H1 (cell line): ENCODE results near the gene VWCE. TPM values are rescaled to one million over a fixed set of nuclear protein-coding genes. Genes with fewer than 3 reads are reported as not detected.

Experiments used
- CTCF ChIA-PET: fragments of 300-600 bp; sonication (Branson Sonifier 250); formaldehyde crosslinking; loops from one replicate; lab custom pipeline; 2021; ENCODE audit not compliant: partially characterized antibody; lab: Charles Lee
- POLR2A ChIA-PET: fragments of 300-600 bp; sonication (Branson Sonifier 250); formaldehyde crosslinking; loops from one replicate; lab custom pipeline; 2021; ENCODE audit warnings: inconsistent platforms; ENCODE audit not compliant: partially characterized antibody; lab: Charles Lee
- DNase-seq, 2 experiments: peaks; one replicate each; pipeline versions ENCODE4 v3.0.0 to v3.0.0-alpha.2; 2010 to 2022; ENCODE audit warnings: low spot score in 2 of 2, low read depth in 1 of 2, mixed read lengths in 1 of 2
- FAIRE-seq: peaks from 2 replicates; lab custom pipeline; 2011; peaks lifted over from hg19 to GRCh38; lab: Jason Lieb, UNC
- H2AFZ ChIP-seq: 2 replicates; pipeline ENCODE4 v1.8.1; 2012; ENCODE audit warnings: low read length, inconsistent platforms
- H2AK5ac ChIP-seq: 2 replicates; pipeline ENCODE4 v1.6.1; 2013; ENCODE audit warnings: low read depth, low read length
- H2BK120ac ChIP-seq: replicated peaks from 2 replicates; pipeline ENCODE3; 2013; ENCODE audit warnings: low read depth, low read length, inconsistent platforms
- H2BK12ac ChIP-seq: 2 replicates; pipeline ENCODE4 v1.6.1; 2013; ENCODE audit warnings: low read depth, low read length
- H2BK15ac ChIP-seq: 2 replicates; pipeline ENCODE4 v1.6.1; 2013; ENCODE audit warnings: low read length
- H2BK20ac ChIP-seq: 2 replicates; pipeline ENCODE4 v1.6.1; 2013; ENCODE audit warnings: low read length
- H2BK5ac ChIP-seq: 2 replicates; pipeline ENCODE4 v1.6.1; 2013; ENCODE audit warnings: low read depth, low read length
- H3K14ac ChIP-seq: 2 replicates; pipeline ENCODE4 v1.6.1; 2013; ENCODE audit warnings: inconsistent platforms; ENCODE audit not compliant: insufficient read length
- H3K18ac ChIP-seq: 2 replicates; pipeline ENCODE4 v1.6.1; 2013; ENCODE audit warnings: low read length; ENCODE audit errors: extremely low read depth
- H3K23ac ChIP-seq: 2 replicates; pipeline ENCODE4 v1.6.1; 2013; ENCODE audit warnings: inconsistent platforms; ENCODE audit not compliant: insufficient read length
- H3K23me2 ChIP-seq: 2 replicates; pipeline ENCODE4 v1.6.1; 2013; ENCODE audit warnings: low read depth, low read length
- H3K27ac ChIP-seq: 2 replicates; pipeline ENCODE4 v1.6.1; 2011; ENCODE audit warnings: low read depth, low read length, inconsistent platforms
- H3K27me3 ChIP-seq, 4 experiments: replicated peaks in 1 of 4; 1 replicate in 1 of 4; 2 replicates in 3 of 4; pipeline versions ENCODE4 v1.6.1 to v1.8.1; 2011 to 2013; ENCODE audit warnings: low read length in 3 of 4, mild to moderate bottlenecking in 3 of 4, inconsistent platforms in 2 of 4, mixed read lengths in 2 of 4, moderate library complexity in 1 of 4; ENCODE audit not compliant: control insufficient read depth in 3 of 4, insufficient read depth in 3 of 4; ENCODE audit errors: extremely low read depth in 1 of 4
- H3K36me3 ChIP-seq, 4 experiments: 2 replicates each; pipeline versions ENCODE4 v1.6.1 to v1.8.1; 2011 to 2013; ENCODE audit warnings: mild to moderate bottlenecking in 4 of 4, low read length in 3 of 4, moderate library complexity in 2 of 4, control low read depth in 1 of 4, inconsistent platforms in 1 of 4; ENCODE audit not compliant: insufficient read depth in 4 of 4, control insufficient read depth in 2 of 4
- H3K4ac ChIP-seq: replicated peaks from 2 replicates; pipeline ENCODE3; 2013; ENCODE audit warnings: low read length, low read depth, mixed read lengths, inconsistent platforms; ENCODE audit not compliant: insufficient read length
- H3K4me1 ChIP-seq, 4 experiments: replicated peaks in 1 of 4; 1 replicate in 1 of 4; 2 replicates in 3 of 4; pipeline versions ENCODE4 v1.6.1 to v1.8.1; 2011 to 2013; ENCODE audit warnings: low read length in 3 of 4, inconsistent platforms in 2 of 4, mixed read lengths in 1 of 4; ENCODE audit not compliant: insufficient read depth in 4 of 4, control insufficient read depth in 3 of 4
- H3K4me2 ChIP-seq, 2 experiments: 2 replicates each; pipeline versions ENCODE4 v1.6.1 to v1.8.1; 2011 to 2013; ENCODE audit warnings: low read depth in 2 of 2, low read length in 2 of 2, control low read depth in 1 of 2, inconsistent platforms in 1 of 2, mild to moderate bottlenecking in 1 of 2; ENCODE audit not compliant: insufficient read depth in 1 of 2
- H3K4me3 ChIP-seq, 4 experiments: fragments of 200-600, 300-600 bp in 1 of 4; sonication (generic), shearing (Covaris generic), sonication (Bioruptor Twin) in 1 of 4; 2 replicates each; pipeline versions ENCODE4 v1.5.1 to v1.8.1; 2011 to 2016; ENCODE audit warnings: low read length in 4 of 4, low read depth in 3 of 4, control low read depth in 2 of 4, inconsistent platforms in 2 of 4, mild to moderate bottlenecking in 2 of 4, mixed read lengths in 1 of 4, moderate library complexity in 1 of 4; ENCODE audit not compliant: insufficient read depth in 2 of 4; ENCODE audit errors: extremely low read depth in 1 of 4
- H3K56ac ChIP-seq: replicated peaks from 2 replicates; pipeline ENCODE3; 2013; ENCODE audit warnings: low read depth, mild to moderate bottlenecking, mixed read lengths, low read length, inconsistent platforms; ENCODE audit not compliant: insufficient read length
- H3K79me1 ChIP-seq: 2 replicates; pipeline ENCODE4 v1.6.1; 2013; ENCODE audit warnings: low read depth, low read length, control low read depth
- H3K79me2 ChIP-seq, 2 experiments: 2 replicates each; pipeline versions ENCODE4 v1.6.1 to v1.8.1; 2012 to 2013; ENCODE audit warnings: low read length in 2 of 2, mild to moderate bottlenecking in 2 of 2, inconsistent platforms in 1 of 2; ENCODE audit not compliant: insufficient read depth in 2 of 2, control insufficient read depth in 1 of 2
- H3K9ac ChIP-seq, 4 experiments: replicated peaks in 1 of 4; 1 replicate in 1 of 4; 2 replicates in 3 of 4; pipeline versions ENCODE4 v1.6.1 to v1.8.1; 2011 to 2013; ENCODE audit warnings: low read depth in 3 of 4, low read length in 3 of 4, control low read depth in 2 of 4, mild to moderate bottlenecking in 2 of 4, moderate library complexity in 2 of 4, inconsistent platforms in 1 of 4; ENCODE audit errors: extremely low read depth in 1 of 4
- H3K9me3 ChIP-seq, 2 experiments: 2 replicates each; pipeline versions ENCODE4 v1.6.1 to v1.8.1; 2012 to 2013; ENCODE audit warnings: mild to moderate bottlenecking in 2 of 2, moderate library complexity in 2 of 2, control low read depth in 1 of 2, inconsistent platforms in 1 of 2, low read depth in 1 of 2, low read length in 1 of 2, mixed read lengths in 1 of 2; ENCODE audit not compliant: insufficient read depth in 2 of 2
- H4K20me1 ChIP-seq, 2 experiments: replicated peaks in 1 of 2; 2 replicates each; pipeline versions ENCODE3 to v1.8.1; 2011 to 2013; ENCODE audit warnings: inconsistent platforms in 2 of 2, low read length in 2 of 2, mild to moderate bottlenecking in 1 of 2; ENCODE audit not compliant: insufficient read depth in 2 of 2, control insufficient read depth in 1 of 2
- H4K5ac ChIP-seq: 2 replicates; pipeline ENCODE4 v1.6.1; 2013; ENCODE audit warnings: low read length, low read depth, mixed read lengths, inconsistent platforms; ENCODE audit not compliant: insufficient read length
- H4K8ac ChIP-seq: 2 replicates; pipeline ENCODE4 v1.8.0; 2013; ENCODE audit warnings: mild to moderate bottlenecking, moderate library complexity, low read length, inconsistent platforms; ENCODE audit not compliant: insufficient read depth; ENCODE audit errors: extremely low read depth
- H4K91ac ChIP-seq: replicated peaks from 2 replicates; pipeline ENCODE3; 2013; ENCODE audit warnings: low read length, mixed read lengths, inconsistent platforms; ENCODE audit not compliant: insufficient read length
- BRCA1 ChIP-seq: IDR thresholded peaks from 2 replicates; pipeline ENCODE4 v1.6.1; 2012; ENCODE audit warnings: low read depth, low read length, improper control_type of control experiment
- CBX8 ChIP-seq: fragments of 300-800, 300-1000 bp; sonication (generic); IDR thresholded peaks from 2 replicates; pipeline ENCODE4 v1.7.1; 2016; ENCODE audit warnings: low read depth, low read length, borderline replicate concordance
- CHD1 ChIP-seq: IDR thresholded peaks from 2 replicates; pipeline ENCODE4 v1.6.1; 2012; ENCODE audit warnings: low read depth, low read length, improper control_type of control experiment
- CHD2 ChIP-seq: IDR thresholded peaks from 2 replicates; pipeline ENCODE4 v1.6.1; 2012; ENCODE audit warnings: low read length, improper control_type of control experiment
- CREB1 ChIP-seq: IDR thresholded peaks from 2 replicates; pipeline ENCODE4 v1.6.1; 2012; ENCODE audit warnings: inconsistent platforms
- CTBP2 ChIP-seq: IDR thresholded peaks from 2 replicates; pipeline ENCODE4 v1.7.0; 2011; ENCODE audit warnings: borderline replicate concordance, mild to moderate bottlenecking, moderate library complexity, mixed read lengths, low read length; ENCODE audit not compliant: insufficient read depth, insufficient read length
- FOSL1 ChIP-seq: IDR thresholded peaks from 2 replicates; pipeline ENCODE4 v1.6.1; 2011; ENCODE audit warnings: mild to moderate bottlenecking, low read depth, low read length, moderate library complexity; ENCODE audit not compliant: insufficient read depth
- GABPA ChIP-seq: IDR thresholded peaks from 2 replicates; pipeline ENCODE4 v1.6.1; 2011; ENCODE audit warnings: mild to moderate bottlenecking, low read length, moderate library complexity, borderline replicate concordance; ENCODE audit not compliant: insufficient read depth
- GTF2F1 ChIP-seq: IDR thresholded peaks from 2 replicates; pipeline ENCODE4 v1.6.1; 2012; ENCODE audit warnings: low read depth, low read length, improper control_type of control experiment, borderline replicate concordance
- RXRA ChIP-seq: IDR thresholded peaks from 2 replicates; pipeline ENCODE4 v1.6.1; 2011; ENCODE audit warnings: low read depth, mild to moderate bottlenecking, low read length, moderate library complexity; ENCODE audit not compliant: insufficient read depth
- SIRT6 ChIP-seq: IDR thresholded peaks from one replicate; pipeline ENCODE4 v1.7.1; 2012; ENCODE audit warnings: low read length, inconsistent platforms
- SP1 ChIP-seq: IDR thresholded peaks from 2 replicates; pipeline ENCODE4 v1.6.1; 2011; ENCODE audit warnings: low read depth, low read length
- TAF1 ChIP-seq: IDR thresholded peaks from 2 replicates; pipeline ENCODE4 v1.6.1; 2011; ENCODE audit warnings: mild to moderate bottlenecking, low read depth, low read length
- YY1 ChIP-seq: IDR thresholded peaks from 2 replicates; pipeline ENCODE4 v1.6.1; 2011; ENCODE audit warnings: low read depth, mild to moderate bottlenecking, low read length
- WGBS, 2 experiments: shearing (Covaris generic) in 1 of 2; methylation state at CpG; one replicate each; pipeline versions ENCODE4 v1.1.6 to v1.1.7; 2013 to 2015; ENCODE audit warnings: low lambda C conversion rate in 2 of 2, mixed read lengths in 2 of 2, inconsistent platforms in 1 of 2, low coverage in 1 of 2, missing lambda C conversion rate in 1 of 2; ENCODE audit not compliant: insufficient replicate concordance in 2 of 2, insufficient coverage in 1 of 2, insufficient read length in 1 of 2; ENCODE audit errors: extremely low coverage in 1 of 2, missing lambda C conversion rate in 1 of 2; 5-methylcytosine and 5-hydroxymethylcytosine counted together
- polyA plus RNA-seq, 7 experiments: library from polyadenylated mRNA; depleted of rRNA in 3 of 7; stranded (reverse) in 5 of 7; unstranded in 2 of 7; fragments of >200 nt in 5 of 7; fragments of 200-250 nt in 2 of 7; gene quantifications; 1 replicate in 5 of 7; 2 replicates in 1 of 7; 4 replicates in 1 of 7; pipeline versions ENCODE4 v1.2.1 to v1.2.3, GENCODE V29; 2011 to 2013; ENCODE audit warnings: missing spikeins in 2 of 7, mixed read lengths in 2 of 7
- total RNA-seq: library from RNA; stranded (reverse); fragmentation: NEBNext Ultra II Directional; extraction: Animal tissue kit (Norgen Biotek cat#: 25700); gene quantifications from 2 replicates; pipeline ENCODE4 v1.2.1, GENCODE V29; 2021
- TF ChIP-seq, protein P1 (sequence below): IDR thresholded peaks from 2 replicates; pipeline ENCODE4 v1.6.1; 2012; ENCODE audit warnings: inconsistent platforms

The VWCE gene
- total and polyA plus RNA-seq, 2 of the 8 experiments (the other 6 are each of a cell fraction or from before 2014, with no cell fraction given): 9.5 to 12.3 TPM

DNA sequence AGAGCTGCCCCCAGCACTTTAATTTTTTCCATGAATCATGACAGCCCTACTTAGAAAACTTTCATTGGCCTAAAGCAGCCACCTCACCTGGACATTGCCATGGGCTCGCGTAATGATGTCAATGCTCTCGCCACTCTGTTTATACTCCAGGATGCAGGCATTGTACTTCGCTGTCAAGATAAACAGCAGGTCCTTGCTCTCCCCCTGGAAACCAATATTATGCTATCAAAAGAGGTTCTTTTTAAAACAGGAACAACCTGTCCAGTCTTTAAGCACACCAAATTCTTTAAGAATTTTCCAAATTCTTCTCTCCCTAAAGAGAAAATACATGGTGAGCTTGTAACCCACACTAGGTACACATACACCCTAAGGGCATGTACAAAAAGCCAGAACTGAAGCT is 34.8 kb upstream of the VWCE start:
- H3K56ac ChIP-seq: no peak overlapping the region
- H3K27me3 ChIP-seq: no peaks in the 10 kb centered on the region
- no peak overlapping the region for H3K18ac ChIP-seq
- no peak for FAIRE-seq
- POLR2A ChIA-PET: interaction anchor here (0.6 to 5.7 kb wide), 7 partner anchors 32 to 74 kb away, joined by 3 to 50 read pairs (median 3); partner anchors contain the start of genes CYB561A3, TMEM138 and VWCE
- no peak overlapping the region for H2BK120ac ChIP-seq
- no peaks in the 10 kb centered on the region for H3K9me3 ChIP-seq
- H4K20me1 ChIP-seq: peaks cover 0 to 13% of the 10 kb centered on the region in 2 experiments
- H3K23ac ChIP-seq: no peak overlapping the region
- CTCF ChIA-PET: interaction anchor here (0.6 to 3.0 kb wide), 5 partner anchors 14 to 539 kb away, joined by 3 to 28 read pairs (median 3); partner anchors contain the start of gene TMEM216
- H4K91ac ChIP-seq: no peak overlapping the region
- H3K36me3 ChIP-seq: peaks cover 14 to 45% (median 39%) of the 10 kb centered on the region in 4 experiments
- H2BK20ac ChIP-seq: no peak overlapping the region
- H3K23me2 ChIP-seq: peaks cover 9% of the 10 kb centered on the region; the same call in 1 of the 2 replicates
- no peak overlapping the region for H3K27ac ChIP-seq
- no peak overlapping the region for H2AFZ ChIP-seq
- peaks cover 5 to 13% (median 7%) of the 10 kb centered on the region in 4 experiments for H3K4me1 ChIP-seq
- no peak overlapping the region for H2BK5ac ChIP-seq
- H2BK12ac ChIP-seq: no peak overlapping the region
- no peak overlapping the region for H4K8ac ChIP-seq
- DNase-seq: no peak
- H3K9ac ChIP-seq: no peak overlapping the region
- H3K4me3 ChIP-seq: no peak overlapping the region
- H4K5ac ChIP-seq: no peak overlapping the region
- no peak overlapping the region for H3K14ac ChIP-seq
- H3K79me2 ChIP-seq: peaks cover 23 to 68% of the 10 kb centered on the region in 2 experiments
- no peak overlapping the region for H2AK5ac ChIP-seq
- H3K79me1 ChIP-seq: peaks cover 11% of the 10 kb centered on the region; the same call in 1 of the 2 replicates
- H3K4ac ChIP-seq: no peak overlapping the region
- no peak overlapping the region for H3K4me2 ChIP-seq
- H2BK15ac ChIP-seq: no peak overlapping the region
- WGBS, 2 experiments: 99% methylated on average over 4 of the region's 4 CpGs; no CpG with 5 or more reads in 1 of the 2 experiments
- TF ChIP-seq SIRT6 (no peak), GTF2F1 (no peak), BRCA1 (no peak), CHD1 (no peak), CREB1 (no peak), TAF1 (no peak), CHD2 (no peak), CTBP2 (no peak), YY1 (no peak), RXRA (no peak), FOSL1 (no peak), CBX8 (no peak), SP1 (no peak), GABPA (no peak)
- TF ChIP-seq, protein P1, sequence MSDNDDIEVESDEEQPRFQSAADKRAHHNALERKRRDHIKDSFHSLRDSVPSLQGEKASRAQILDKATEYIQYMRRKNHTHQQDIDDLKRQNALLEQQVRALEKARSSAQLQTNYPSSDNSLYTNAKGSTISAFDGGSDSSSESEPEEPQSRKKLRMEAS: no peak
